ENCODE measurements around the gene SORCS2.

DNA sequence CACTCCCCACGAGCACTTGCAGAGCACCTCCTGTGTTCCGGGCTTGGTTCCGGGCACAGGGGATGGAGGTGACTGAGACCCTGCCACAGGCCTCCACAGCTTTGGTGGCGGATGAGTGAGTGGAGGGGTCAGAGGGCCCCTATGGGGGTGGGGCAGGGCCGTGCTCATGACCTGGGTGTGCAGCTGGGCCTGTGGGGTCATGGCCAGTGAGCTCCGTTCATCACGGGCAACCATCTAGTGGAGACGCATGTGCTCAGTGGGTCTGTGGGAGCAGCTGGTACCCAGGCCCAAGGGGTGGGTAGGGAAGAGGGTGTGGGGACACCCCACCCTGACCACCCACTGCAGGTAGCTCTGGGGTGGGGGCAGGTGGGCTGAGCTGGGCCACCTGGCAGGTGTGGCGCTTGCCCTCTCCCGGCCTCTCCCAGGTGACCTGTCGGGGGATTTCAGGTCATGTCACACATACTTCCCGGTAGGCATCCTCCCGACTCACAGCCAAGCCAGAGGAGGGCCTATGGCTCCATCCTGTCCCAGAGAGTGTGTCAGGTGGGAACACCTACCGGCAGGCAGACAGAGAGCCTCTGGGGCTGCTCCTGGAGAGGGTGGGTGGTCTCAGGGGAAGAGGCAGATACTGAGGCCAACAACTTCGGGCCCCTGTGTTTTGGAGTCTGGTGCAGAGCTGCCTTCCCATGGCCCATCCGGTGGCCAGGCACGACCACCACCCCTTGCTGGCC is 238.8 kb downstream of the SORCS2 start:
- no peak for TF ChIP-seq ZNF37A (tag by site-specific recombination; IDR thresholded peaks at IDR 0.05)
- no peak for TF ChIP-seq HOXA7 (CRISPR knock-in tag; IDR thresholded peaks at IDR 0.05; ENCODE audit: borderline replicate concordance)
- no peak for TF ChIP-seq ZNF837 (tag by site-specific recombination; IDR thresholded peaks at IDR 0.05)
- no peak for TF ChIP-seq CTCF (tag by site-specific recombination; IDR thresholded peaks at IDR 0.05)
- TF ChIP-seq ZNF548 (tag by site-specific recombination; IDR thresholded peaks at IDR 0.05), result no peak

Measured in HEK293 (cell line).